K562 (cell line): ENCODE results near the gene PRPF38A. TPM values are rescaled to one million over a fixed set of nuclear protein-coding genes. Genes with fewer than 3 reads are reported as not detected.
A peak's percentile ranks its signal among the peaks of the same experiment; 100 is the strongest.

Source experiments
- ATAC-seq: fragments of 200-7000 bp; cut with Tn5 transposase; 3 replicates; pipeline ENCODE4 v1.9.1; 2020; ENCODE audit warnings: moderate library complexity
- BruUV-seq: library from RNA; stranded (reverse); fragments of 400-500 nt; replicated peaks from 2 replicates; lab custom pipeline; 2021; lab: Mats Ljungman, UMichigan
- CTCF ChIA-PET: fragments of 300-600 bp; formaldehyde crosslinking; extraction: SDS; loops from one replicate; lab custom pipeline; 2021; ENCODE audit warnings: low intra/inter-chr PET ratio; lab: Yijun Ruan, JAX
- POLR2A ChIA-PET: fragments of 300-600, 350-650 bp; sonication (Branson Sonifier 250); formaldehyde crosslinking; extraction: SDS; loops from one replicate; lab custom pipeline; 2021; ENCODE audit warnings: antibody characterized with exemption, inconsistent platforms; lab: Yijun Ruan, JAX
- DNase-seq, 4 experiments: peaks; one replicate each; pipeline versions ENCODE4 v3.0.0 to v3.0.0-alpha.2; 2011 to 2018; ENCODE audit warnings: low spot score in 3 of 4, mixed read lengths in 3 of 4; ENCODE audit errors: extremely low read depth in 1 of 4
- FAIRE-seq: peaks from 2 replicates; lab custom pipeline; 2011; peaks lifted over from hg19 to GRCh38; lab: Jason Lieb, UNC
- H2AFZ ChIP-seq: 2 replicates; pipeline ENCODE4 v1.6.0; 2011; ENCODE audit warnings: low read depth, low read length, control low read depth, inconsistent platforms
- H3K27ac ChIP-seq: fragments of 200-600 bp; 3 replicates; pipeline ENCODE4 v1.8.0; 2011; ENCODE audit warnings: low read depth, mild to moderate bottlenecking, control low read depth, inconsistent platforms, low read length, moderate library complexity, mixed read lengths; ENCODE audit errors: extremely low read depth
- H3K27me3 ChIP-seq, 2 experiments: fragments of 300-600 bp in 1 of 2; 2 replicates in 1 of 2; 3 replicates in 1 of 2; pipeline versions ENCODE4 v1.6.0 to v1.8.0; 2011; ENCODE audit warnings: inconsistent platforms in 2 of 2, low read length in 2 of 2, mild to moderate bottlenecking in 1 of 2, mixed read lengths in 1 of 2, moderate library complexity in 1 of 2; ENCODE audit not compliant: control insufficient read depth in 2 of 2, insufficient read depth in 2 of 2
- H3K36me3 ChIP-seq: fragments of 300-600 bp; 3 replicates; pipeline ENCODE4 v1.8.0; 2011; ENCODE audit warnings: mild to moderate bottlenecking, low read length, inconsistent platforms; ENCODE audit not compliant: control insufficient read depth, insufficient read depth
- H3K4me1 ChIP-seq, 2 experiments: fragments of 200-600 bp in 1 of 2; replicated peaks in 1 of 2; 2 replicates in 1 of 2; 3 replicates in 1 of 2; pipeline versions ENCODE4 v1.5.1 to v1.8.0; 2011; ENCODE audit warnings: inconsistent platforms in 2 of 2, low read length in 2 of 2, mild to moderate bottlenecking in 1 of 2, mixed read lengths in 1 of 2, moderate library complexity in 1 of 2; ENCODE audit not compliant: control insufficient read depth in 2 of 2, insufficient read depth in 2 of 2
- H3K4me2 ChIP-seq: 2 replicates; pipeline ENCODE4 v1.6.1; 2011; ENCODE audit warnings: low read length, control low read depth, inconsistent platforms, mixed read lengths; ENCODE audit not compliant: insufficient read depth
- H3K4me3 ChIP-seq: fragments of 200-600 bp; sonication (generic), shearing (Covaris generic); 2 replicates; pipeline ENCODE4 v1.5.1; 2016; ENCODE audit warnings: control low read depth, inconsistent platforms
- H3K79me2 ChIP-seq: fragments of 200-600 bp; 3 replicates; pipeline ENCODE4 v1.8.0; 2011; ENCODE audit warnings: low read length, inconsistent platforms; ENCODE audit not compliant: control insufficient read depth, insufficient read depth
- H3K9ac ChIP-seq, 2 experiments: 2 replicates each; pipeline versions ENCODE4 v1.6.0 to v1.6.1; 2011; ENCODE audit warnings: low read depth in 2 of 2, low read length in 2 of 2, control low read depth in 1 of 2, inconsistent platforms in 1 of 2, mild to moderate bottlenecking in 1 of 2, mixed read lengths in 1 of 2; ENCODE audit not compliant: insufficient read depth in 1 of 2
- H3K9me1 ChIP-seq: one replicate; pipeline ENCODE4 v1.6.0; 2011; ENCODE audit warnings: inconsistent platforms, mild to moderate bottlenecking, low read length, moderate library complexity; ENCODE audit not compliant: control insufficient read depth, insufficient read depth
- H3K9me3 ChIP-seq: replicated peaks from 2 replicates; pipeline ENCODE4 v1.5.1; 2011; ENCODE audit warnings: low read depth, low read length, inconsistent platforms; ENCODE audit not compliant: control insufficient read depth, insufficient read depth
- H4K20me1 ChIP-seq: replicated peaks from 2 replicates; pipeline ENCODE4 v1.6.1; 2011; ENCODE audit warnings: low read length, inconsistent platforms, mixed read lengths; ENCODE audit not compliant: control insufficient read depth, insufficient read depth
- ARID3A ChIP-seq: IDR thresholded peaks from 2 replicates; pipeline ENCODE4 v1.6.1; 2012; ENCODE audit warnings: low read depth, low read length, improper control_type of control experiment, borderline replicate concordance
- BACH1 ChIP-seq: fragments of 200-800 bp; sonication (Bioruptor generic); IDR thresholded peaks from 2 replicates; pipeline ENCODE4 v1.6.1; 2016; ENCODE audit warnings: missing genetic modification characterization, missing compliant biosample characterization
- BHLHE40 ChIP-seq: IDR thresholded peaks from 2 replicates; pipeline ENCODE4 v1.6.1; 2011; ENCODE audit warnings: low read length, improper control_type of control experiment
- EP300 ChIP-seq: IDR thresholded peaks from 2 replicates; pipeline ENCODE4 v1.6.1; 2012; ENCODE audit warnings: low read length, improper control_type of control experiment
- ETS1 ChIP-seq: conservative IDR thresholded peaks from 2 replicates; pipeline ENCODE4 v1.6.1; 2011; ENCODE audit warnings: low read depth, mild to moderate bottlenecking, low read length; ENCODE audit not compliant: control insufficient read depth
- EZH2 ChIP-seq: IDR thresholded peaks from 2 replicates; pipeline ENCODE4 v1.6.1; 2012; ENCODE audit warnings: low read depth, mild to moderate bottlenecking, inconsistent platforms, low read length, borderline replicate concordance
- FOXK2 ChIP-seq, 2 experiments: fragments of 450-650 bp; IDR thresholded peaks in 1 of 2; conservative IDR thresholded peaks in 1 of 2; 2 replicates each; pipeline ENCODE4 v1.6.1; 2016; ENCODE audit warnings: low read depth in 2 of 2, mild to moderate bottlenecking in 1 of 2
- MTA3 ChIP-seq: fragments of 450-650 bp; formaldehyde crosslinking; IDR thresholded peaks from 2 replicates; pipeline ENCODE4 v1.6.1; 2017; ENCODE audit warnings: mild to moderate bottlenecking, borderline replicate concordance
- NR2C2 ChIP-seq, 2 experiments: fragments of 200-800 bp in 1 of 2; sonication (Bioruptor generic) in 1 of 2; sonication (generic) in 1 of 2; formaldehyde crosslinking in 1 of 2; IDR thresholded peaks; 2 replicates each; pipeline versions ENCODE4 v1.6.1 to v1.8.0; 2016 to 2022; ENCODE audit warnings: mild to moderate bottlenecking in 1 of 2, missing compliant biosample characterization in 1 of 2, missing genetic modification characterization in 1 of 2, missing genetic modification reagents in 1 of 2
- NRF1 ChIP-seq, 2 experiments: fragments of 450-650 bp; IDR thresholded peaks in 1 of 2; conservative IDR thresholded peaks in 1 of 2; 2 replicates each; pipeline ENCODE4 v1.6.1; 2014; ENCODE audit warnings: mild to moderate bottlenecking in 2 of 2
- SPI1 ChIP-seq: IDR thresholded peaks from 2 replicates; pipeline ENCODE4 v1.6.1; 2011; ENCODE audit warnings: low read depth, low read length, control low read depth, borderline replicate concordance
- TARDBP ChIP-seq: fragments of 450-650 bp; IDR thresholded peaks from 2 replicates; pipeline ENCODE4 v1.6.1; 2016
- TBP ChIP-seq: optimal IDR thresholded peaks from 2 replicates; pipeline ENCODE3; 2011; ENCODE audit warnings: low read depth, low read length, improper control_type of control experiment
- ZBTB26 ChIP-seq: fragments of 450-650 bp; formaldehyde crosslinking; IDR thresholded peaks from 2 replicates; pipeline ENCODE4 v1.4.0; 2022; ENCODE audit warnings: missing genetic modification characterization
- ZFP1 ChIP-seq: fragments of 450-650 bp; formaldehyde crosslinking; IDR thresholded peaks from 2 replicates; pipeline ENCODE4 v1.4.0; 2020; ENCODE audit warnings: mild to moderate bottlenecking, mixed read lengths
- ZNF282 ChIP-seq: sonication (generic); formaldehyde crosslinking; IDR thresholded peaks from 2 replicates; pipeline ENCODE4 v1.8.1; 2023; ENCODE audit warnings: missing genetic modification reagents
- ZNF766 ChIP-seq: fragments of 200-800 bp; sonication (Bioruptor generic); conservative IDR thresholded peaks from 2 replicates; pipeline ENCODE4 v1.6.1; 2016; ENCODE audit warnings: missing genetic modification characterization, missing compliant biosample characterization
- WGBS: fragments of 100-300 bp; shearing (Covaris generic); methylation state at CpG from one replicate; pipeline ENCODE4 v1.1.6; 2016; ENCODE audit warnings: low coverage, mixed read lengths; ENCODE audit not compliant: insufficient coverage; ENCODE audit errors: missing lambda C conversion rate; 5-methylcytosine and 5-hydroxymethylcytosine counted together
- in situ Hi-C: fragments of 300-500 bp; cut with MboI; formaldehyde crosslinking; loops from 4 replicates; pipeline ENCODE4 v1.15.0; 2018; ENCODE audit warnings: inconsistent platforms, mixed read lengths
- intact Hi-C: fragments of 100-400 bp; cut with micrococcal nuclease; formaldehyde crosslinking; loops from 2 replicates; pipeline ENCODE4 v1.14.2; 2022
- polyA plus RNA-seq, 8 experiments: library from polyadenylated mRNA; depleted of rRNA in 4 of 8; stranded (reverse) in 5 of 8; unstranded in 3 of 8; fragments of >200 nt; fragmentation: Nextera tagmentation in 2 of 8; fragmentation: Illumina TruSeq in 1 of 8; extraction: Ambion mirVana in 2 of 8; extraction: Trizol in 1 of 8; gene quantifications; 2 replicates each; pipeline versions ENCODE4 v1.2.1 to v1.2.3, GENCODE V29; 2011 to 2014; ENCODE audit warnings: inconsistent platforms in 1 of 8, missing spikeins in 1 of 8
- total RNA-seq, 7 experiments: library from RNA; depleted of rRNA in 6 of 7; stranded (reverse); fragments of >200 nt in 6 of 7; fragmentation: Illumina TruSeq in 2 of 7; extraction: Trizol in 2 of 7; gene quantifications; 2 replicates each; pipeline versions ENCODE4 v1.2.1 to v1.2.3, GENCODE V29; 2011 to 2021; ENCODE audit warnings: low replicate concordance in 1 of 7

The PRPF38A gene
- total and polyA plus RNA-seq, 9 of the 15 experiments (the other 6 are each of a cell fraction or from before 2014, with no cell fraction given), result 53.6 to 198 (median 89.2) TPM

- peaks cover 5% of the 10 kb centered on the region for H3K9me1 ChIP-seq
- POLR2A ChIA-PET, result interaction anchor here (0.5 to 3.7 kb wide), 15 partner anchors 11 to 801 kb away, joined by 3 to 29 read pairs (median 5); partner anchors contain the start of genes ORC1, PRPF38A and TUT4
- BruUV-seq, result TSS peak; percentile 89
- TF ChIP-seq ETS1 (no peak), ZNF282 (CRISPR knock-in tag) (no peak), ZFP1 (no peak), ZBTB26 (CRISPR knock-in tag) (0 out of 2 replicates have a peak, but pooled peaks have one; percentile 7), ZNF766 (CRISPR knock-in tag) (peak; percentile 54; the same call in 1 of the 2 replicates), NRF1 (conservative IDR thresholded peaks at IDR 0.05 in 1 of 2, IDR thresholded peaks at IDR 0.05 in 1 of 2) (peak; percentile 39; a peak in 2 of 4 replicates), SPI1 (0 out of 2 replicates have a peak, but pooled peaks have one; percentile 1), MTA3 (peak; percentile 15; the same call in 1 of the 2 replicates), FOXK2 (conservative IDR thresholded peaks at IDR 0.05 in 1 of 2, IDR thresholded peaks at IDR 0.05 in 1 of 2; ENCODE audit: low read depth in 2 of 2) (no peak), TARDBP (peak; percentile 20; the same call in 1 of the 2 replicates), BHLHE40 (peak; percentile 15; the same call in 1 of the 2 replicates), TBP (peak; percentile 19), EZH2 (no peak), ARID3A (no peak), NR2C2 (CRISPR knock-in tag; IDR thresholded peaks at IDR 0.05) (no peak), NR2C2 (tag; IDR thresholded peaks at IDR 0.05) (peak; percentile 69; the same call in 1 of the 2 replicates), EP300 (0 out of 2 replicates have a peak, but pooled peaks have one; percentile 45), BACH1 (tag) (peak; percentile 81; the same call in 1 of the 2 replicates)
Observed at GRCh38 chr1:52365071-52365745, 39.2 kb upstream of the PRPF38A start.

More at GRCh38 chr1:52365071-52365745, 39.2 kb upstream of the PRPF38A start:
- peaks cover 48% of the 10 kb centered on the region; the same call in 2 of the 3 replicates for H3K36me3 ChIP-seq
- DNase-seq, result peak; percentile 62 to 86 (median 71)
- peaks cover 22% of the 10 kb centered on the region for H3K79me2 ChIP-seq
- CTCF ChIA-PET, result no interaction called here
- H4K20me1 ChIP-seq, result no peaks in the 10 kb centered on the region; the same call in 1 of the 2 replicates
- peak overlapping the region; percentile 77 for H3K4me3 ChIP-seq
- peak overlapping the region; percentile 95 to 98 for H3K9ac ChIP-seq
- 3% methylated on average over 22 of the region's 22 CpGs for WGBS
- peak overlapping the region; percentile 85 for H2AFZ ChIP-seq
- peak; percentile 61 for ATAC-seq
- intact Hi-C loops (loop anchor here (2.0 kb wide), 1 partner anchor 322 kb away; no protein-coding TSS in a partner anchor), in situ Hi-C loops (no loop called here)
- peak; percentile 83 for FAIRE-seq
- H3K9me3 ChIP-seq, result no peaks in the 10 kb centered on the region
- H3K4me2 ChIP-seq, result peak overlapping the region; percentile 91
- peak overlapping the region; percentile 93 for H3K27ac ChIP-seq
- H3K4me1 ChIP-seq, result peaks cover 21 to 37% of the 10 kb centered on the region in 2 experiments
- no peaks in the 10 kb centered on the region for H3K27me3 ChIP-seq
